Measurements from ENCODE around the gene IMPG1. TPM values are rescaled to one million over a fixed set of nuclear protein-coding genes. Genes with fewer than 3 reads are reported as not detected.

IMPG1 gene
- total and polyA plus RNA-seq, 2 of the 8 experiments (the other 6 are each of a cell fraction or from before 2014, with no cell fraction given), result 0.02 TPM; not detected in 1

DNA sequence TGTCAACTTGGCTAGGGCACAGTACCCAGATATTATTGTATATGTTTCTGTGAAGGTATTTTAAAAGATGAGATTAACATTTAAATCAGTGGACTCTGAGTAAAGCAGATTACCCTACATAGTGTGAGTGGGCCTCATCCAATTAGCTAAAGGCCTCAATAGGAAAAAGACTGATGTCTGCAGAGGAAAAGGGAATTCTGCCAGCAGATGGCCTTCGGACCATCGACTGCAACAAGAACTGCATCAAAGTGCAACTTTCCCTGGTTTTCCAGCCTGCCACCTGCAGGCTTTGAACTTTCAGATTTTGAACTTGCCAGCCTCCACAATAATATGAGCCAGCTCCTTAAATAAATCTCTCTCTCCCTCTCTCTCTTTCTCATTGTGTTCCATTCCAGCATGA, 80.5 kb downstream of the IMPG1 start (continued):
- TF ChIP-seq HDAC6 (IDR thresholded peaks at IDR 0.05; ENCODE audit: low read depth, low read length) (no peak), SRF (IDR thresholded peaks at IDR 0.05; ENCODE audit: low read depth, low read length) (no peak)
